Endothelial cell of umbilical vein (primary cell): ENCODE measurements around the gene EIF2B1. TPM values are rescaled to one million over a fixed set of nuclear protein-coding genes. Genes with fewer than 3 reads are reported as not detected.

Experiments used
- BruUV-seq: library from RNA; stranded (reverse); fragments of 400-500 nt; replicated peaks from 2 replicates; lab custom pipeline; 2021; lab: Mats Ljungman, UMichigan
- CTCF ChIA-PET: fragments of 300-600, 350-600 bp; sonication (Branson Sonifier 250); formaldehyde crosslinking; loops from one replicate; lab custom pipeline; 2021; ENCODE audit warnings: antibody characterized with exemption, inconsistent platforms; lab: Charles Lee
- POLR2A ChIA-PET: fragments of 300-600, 350-600 bp; sonication (Branson Sonifier 250); formaldehyde crosslinking; loops from one replicate; lab custom pipeline; 2021; ENCODE audit warnings: antibody characterized with exemption, inconsistent platforms; lab: Charles Lee
- DNase-seq: peaks from one replicate; pipeline ENCODE4 v3.0.0-alpha.2; 2011; ENCODE audit warnings: low read depth, low spot score
- FAIRE-seq: peaks from 2 replicates; lab custom pipeline; 2011; peaks lifted over from hg19 to GRCh38; lab: Jason Lieb, UNC
- H2AFZ ChIP-seq: 2 replicates; pipeline ENCODE4 v1.6.0; 2012; ENCODE audit warnings: low read depth, low read length, control low read depth, inconsistent platforms
- H3K27ac ChIP-seq: 2 replicates; pipeline ENCODE4 v1.5.1; 2011; ENCODE audit warnings: low read depth, mild to moderate bottlenecking, control low read depth, low read length, moderate library complexity; ENCODE audit not compliant: insufficient read depth
- H3K27me3 ChIP-seq, 2 experiments: 2 replicates each; pipeline versions ENCODE4 v1.6.0 to v1.6.1; 2011; ENCODE audit warnings: low read length in 2 of 2, mixed read lengths in 1 of 2; ENCODE audit not compliant: control insufficient read depth in 2 of 2, insufficient read depth in 2 of 2
- H3K36me3 ChIP-seq, 2 experiments: 2 replicates in 1 of 2; 3 replicates in 1 of 2; pipeline ENCODE4 v1.5.1; 2011; ENCODE audit warnings: low read length in 2 of 2, mild to moderate bottlenecking in 1 of 2, moderate library complexity in 1 of 2; ENCODE audit not compliant: control insufficient read depth in 2 of 2, insufficient read depth in 2 of 2; ENCODE audit errors: extremely low read depth in 1 of 2
- H3K4me1 ChIP-seq: 3 replicates; pipeline ENCODE4 v1.5.1; 2011; ENCODE audit warnings: mild to moderate bottlenecking, low read length; ENCODE audit not compliant: control insufficient read depth, insufficient read depth; ENCODE audit errors: extremely low read depth
- H3K4me2 ChIP-seq: 2 replicates; pipeline ENCODE4 v1.6.1; 2011; ENCODE audit warnings: low read length, control low read depth, mixed read lengths; ENCODE audit not compliant: insufficient read depth
- H3K4me3 ChIP-seq, 3 experiments: fragments of 200-600 bp in 1 of 3; sonication (generic), shearing (Covaris generic) in 1 of 3; replicated peaks in 1 of 3; 2 replicates each; pipeline ENCODE4 v1.5.1; 2011 to 2016; ENCODE audit warnings: control low read depth in 3 of 3, low read length in 3 of 3, mild to moderate bottlenecking in 2 of 3, inconsistent platforms in 1 of 3, low read depth in 1 of 3, moderate library complexity in 1 of 3; ENCODE audit not compliant: insufficient read depth in 1 of 3
- H3K79me2 ChIP-seq: 2 replicates; pipeline ENCODE4 v1.6.0; 2012; ENCODE audit warnings: low read length, inconsistent platforms; ENCODE audit not compliant: control insufficient read depth, insufficient read depth
- H3K9ac ChIP-seq: replicated peaks from 2 replicates; pipeline ENCODE3; 2011; ENCODE audit warnings: low read length, control low read depth; ENCODE audit not compliant: insufficient read depth; ENCODE audit errors: extremely low read depth
- H3K9me1 ChIP-seq: replicated peaks from 3 replicates; pipeline ENCODE4 v1.6.0; 2011; ENCODE audit warnings: mild to moderate bottlenecking, low read length; ENCODE audit not compliant: control insufficient read depth, insufficient read depth; ENCODE audit errors: extremely low read depth
- H3K9me3 ChIP-seq: replicated peaks from 2 replicates; pipeline ENCODE4 v1.5.1; 2012; ENCODE audit warnings: low read length, inconsistent platforms; ENCODE audit not compliant: control insufficient read depth, insufficient read depth
- H4K20me1 ChIP-seq: replicated peaks from 2 replicates; pipeline ENCODE3; 2011; ENCODE audit warnings: mild to moderate bottlenecking, low read length; ENCODE audit not compliant: control insufficient read depth, insufficient read depth; ENCODE audit errors: extremely low read depth
- EZH2 ChIP-seq: IDR thresholded peaks from 2 replicates; pipeline ENCODE4 v1.6.1; 2012; ENCODE audit warnings: borderline replicate concordance, low read depth, mild to moderate bottlenecking, moderate library complexity, low read length, inconsistent platforms; ENCODE audit not compliant: severe bottlenecking
- GATA2 ChIP-seq: IDR thresholded peaks from 2 replicates; pipeline ENCODE4 v1.7.0; 2011; ENCODE audit warnings: low read depth, mild to moderate bottlenecking, moderate library complexity, mixed read lengths, low read length; ENCODE audit not compliant: insufficient read length, insufficient read depth
- JUN ChIP-seq: IDR thresholded peaks from 2 replicates; pipeline ENCODE4 v1.6.1; 2011; ENCODE audit warnings: borderline replicate concordance, low read depth; ENCODE audit not compliant: insufficient read length, insufficient read depth
- MYC ChIP-seq: IDR thresholded peaks from one replicate; pipeline ENCODE4 v1.6.1; 2011; ENCODE audit warnings: mild to moderate bottlenecking, low read depth, low read length
- POLR2A ChIP-seq: IDR thresholded peaks from 2 replicates; pipeline ENCODE4 v1.6.1; 2012; ENCODE audit warnings: low read depth, mild to moderate bottlenecking, control low read depth, low read length
- dilution Hi-C: fragments of 300-500 bp; cut with MboI; formaldehyde crosslinking; loops from one replicate; pipeline ENCODE4 v1.15.0; 2019; ENCODE audit warnings: low sequenced_read_pairs; ENCODE audit not compliant: extremely low pct_ligation_motif_present
- intact Hi-C: fragments of 100-400 bp; cut with micrococcal nuclease; formaldehyde crosslinking; loops from one replicate; pipeline ENCODE4 v1.10.0; 2022
- polyA plus RNA-seq, 4 experiments: library from polyadenylated mRNA; depleted of rRNA in 3 of 4; stranded (reverse) in 3 of 4; unstranded in 1 of 4; fragments of >200 nt; gene quantifications; 2 replicates each; pipeline versions ENCODE4 v1.2.1 to v1.2.3, GENCODE V29; 2011 to 2012; ENCODE audit warnings: missing spikeins in 1 of 4
- total RNA-seq: library from RNA; stranded (reverse); gene quantifications from 2 replicates; pipeline ENCODE4 v1.2.3, GENCODE V29; 2021
- TF ChIP-seq, protein P1 (sequence below): IDR thresholded peaks from 2 replicates; pipeline ENCODE4 v1.6.1; 2011; ENCODE audit not compliant: insufficient read depth, insufficient read length
- TF ChIP-seq, protein P2 (sequence below), 2 donors: IDR thresholded peaks; 1 replicate in 1 of 2; 2 replicates in 1 of 2; pipeline ENCODE4 v1.5.1; 2011; ENCODE audit warnings: low read length in 2 of 2, mild to moderate bottlenecking in 2 of 2, moderate library complexity in 2 of 2, control low read depth in 1 of 2, inconsistent platforms in 1 of 2, low read depth in 1 of 2; ENCODE audit not compliant: insufficient read depth in 1 of 2; ENCODE audit errors: extremely low read depth in 1 of 2

The EIF2B1 gene
- total and polyA plus RNA-seq, 2 donors (not counting 3 experiments of a cell fraction or from before 2014, with no cell fraction given): 32.6 to 61.8 TPM

DNA sequence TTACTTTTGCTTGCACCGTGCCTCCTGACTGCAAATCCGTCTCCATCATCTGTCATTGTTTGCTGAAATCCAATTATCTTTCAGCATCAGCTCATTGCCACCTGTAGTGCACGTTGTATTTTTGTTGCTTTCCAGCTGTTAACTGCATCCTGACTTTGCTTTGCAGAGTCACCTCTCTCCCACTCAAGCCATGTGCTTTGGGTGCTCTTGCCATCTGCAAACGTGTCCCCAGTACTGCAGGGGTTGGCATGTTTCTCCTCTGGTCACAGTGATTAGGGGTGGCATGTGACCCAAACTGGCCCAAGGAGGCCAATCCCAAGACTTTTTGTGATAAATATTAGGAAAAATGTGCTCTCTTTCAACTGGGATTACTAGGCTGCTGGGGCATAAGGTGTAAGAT is 59.6 kb downstream of the EIF2B1 start:
- dilution Hi-C loops: no loop called here
- no peak for TF ChIP-seq MYC
- no peak for TF ChIP-seq JUN
- no peak for TF ChIP-seq POLR2A
- TF ChIP-seq, protein P1, sequence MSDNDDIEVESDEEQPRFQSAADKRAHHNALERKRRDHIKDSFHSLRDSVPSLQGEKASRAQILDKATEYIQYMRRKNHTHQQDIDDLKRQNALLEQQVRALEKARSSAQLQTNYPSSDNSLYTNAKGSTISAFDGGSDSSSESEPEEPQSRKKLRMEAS: no peak
- TF ChIP-seq, protein P2, sequence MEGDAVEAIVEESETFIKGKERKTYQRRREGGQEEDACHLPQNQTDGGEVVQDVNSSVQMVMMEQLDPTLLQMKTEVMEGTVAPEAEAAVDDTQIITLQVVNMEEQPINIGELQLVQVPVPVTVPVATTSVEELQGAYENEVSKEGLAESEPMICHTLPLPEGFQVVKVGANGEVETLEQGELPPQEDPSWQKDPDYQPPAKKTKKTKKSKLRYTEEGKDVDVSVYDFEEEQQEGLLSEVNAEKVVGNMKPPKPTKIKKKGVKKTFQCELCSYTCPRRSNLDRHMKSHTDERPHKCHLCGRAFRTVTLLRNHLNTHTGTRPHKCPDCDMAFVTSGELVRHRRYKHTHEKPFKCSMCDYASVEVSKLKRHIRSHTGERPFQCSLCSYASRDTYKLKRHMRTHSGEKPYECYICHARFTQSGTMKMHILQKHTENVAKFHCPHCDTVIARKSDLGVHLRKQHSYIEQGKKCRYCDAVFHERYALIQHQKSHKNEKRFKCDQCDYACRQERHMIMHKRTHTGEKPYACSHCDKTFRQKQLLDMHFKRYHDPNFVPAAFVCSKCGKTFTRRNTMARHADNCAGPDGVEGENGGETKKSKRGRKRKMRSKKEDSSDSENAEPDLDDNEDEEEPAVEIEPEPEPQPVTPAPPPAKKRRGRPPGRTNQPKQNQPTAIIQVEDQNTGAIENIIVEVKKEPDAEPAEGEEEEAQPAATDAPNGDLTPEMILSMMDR (IDR thresholded peaks at IDR 0.05; ENCODE audit: extremely low read depth in 1 of 2, insufficient read depth in 1 of 2, low read depth in 1 of 2, low read length in 2 of 2): no peak
- no peak for TF ChIP-seq GATA2
- no peak for TF ChIP-seq EZH2
- H3K27me3 ChIP-seq: peaks cover 0 to 4% of the 10 kb centered on the region in 2 experiments
- no TSS peak for BruUV-seq
- no peak overlapping the region for H3K4me3 ChIP-seq
- no peak overlapping the region for H2AFZ ChIP-seq
- H3K79me2 ChIP-seq: no peaks in the 10 kb centered on the region
- no peaks in the 10 kb centered on the region for H3K36me3 ChIP-seq
- ChIA-PET POLR2A (interaction anchor here (0.6 kb wide), 1 partner anchor 87 kb away, joined by 3 read pairs; no protein-coding TSS in a partner anchor), CTCF (interaction anchor here (1.1 to 1.2 kb wide), 2 partner anchors 8 to 180 kb away, joined by 4 to 5 read pairs; no protein-coding TSS in a partner anchor)
- H3K9me1 ChIP-seq: no peaks in the 10 kb centered on the region
- intact Hi-C loops: no loop called here
- DNase-seq (no peak), FAIRE-seq (no peak)
- H3K27ac ChIP-seq: no peak overlapping the region
- H3K9ac ChIP-seq: no peak overlapping the region
- H3K4me2 ChIP-seq: no peak overlapping the region
- H3K4me1 ChIP-seq: peaks cover 2% of the 10 kb centered on the region
- H4K20me1 ChIP-seq: no peaks in the 10 kb centered on the region
- H3K9me3 ChIP-seq: no peaks in the 10 kb centered on the region
